HL-60 (cell line): ENCODE data around the gene WDFY1.

Source experiments
- CTCF ChIP-seq: IDR thresholded peaks from one replicate; pipeline ENCODE4 v1.5.1; 2011; ENCODE audit warnings: low read length, control low read depth, inconsistent platforms; ENCODE audit not compliant: insufficient read depth
- POLR2AphosphoS5 ChIP-seq: IDR thresholded peaks from 2 replicates; pipeline ENCODE4 v1.6.1; 2012; ENCODE audit warnings: low read depth
- REST ChIP-seq: IDR thresholded peaks from 2 replicates; pipeline ENCODE4 v1.6.1; 2012; ENCODE audit warnings: low read depth; ENCODE audit not compliant: insufficient replicate concordance

- TF ChIP-seq CTCF (no peak), REST (no peak), POLR2AphosphoS5 (no peak)
Measured at GRCh38 chr2:223920109-223920508, 25.0 kb downstream of the WDFY1 start.
